Activated CD8-positive, alpha-beta memory T cell treated with anti-CD3 and anti-CD28 coated beads for 24 hours (primary cell): Measurements from ENCODE around the gene KLHL22.
"Not testable (repeated sequence)": the region's sequence is repeated elsewhere in the genome, so short reads cannot be mapped to it uniquely, and the experiment has no call there.

Experiments used
- DNase-seq: peaks from one replicate; pipeline ENCODE4 v3.0.0-alpha.2; 2020

KLHL22 gene

GRCh38 chr22:20466659-20467379, 28.8 kb downstream of the KLHL22 start:
- DNase-seq: no peak

GRCh38 chr22:20465759-20466077, 29.9 kb downstream of the KLHL22 start:
- DNase-seq: no peak

GRCh38 chr22:20464912-20465758, 30.5 kb downstream of the KLHL22 start:
- no peak for DNase-seq

- peak; percentile 78 for DNase-seq
Observed at GRCh38 chr22:20464096-20464614, 31.4 kb downstream of the KLHL22 start.

- DNase-seq: peak; percentile 69
Observed at GRCh38 chr22:20463324-20464095, 32.1 kb downstream of the KLHL22 start.

- DNase-seq: no peak
Observed at GRCh38 chr22:20459862-20460261, 35.7 kb downstream of the KLHL22 start.

- DNase-seq: no peak
Observed at GRCh38 chr22:20459152-20459542, 36.4 kb downstream of the KLHL22 start.

- DNase-seq: no peak
Observed at GRCh38 chr22:20458530-20459151, 37.0 kb downstream of the KLHL22 start.

GRCh38 chr22:20457506-20458240, 37.9 kb downstream of the KLHL22 start:
- no peak for DNase-seq

GRCh38 chr22:20456722-20457076, 38.9 kb downstream of the KLHL22 start:
- no peak for DNase-seq

- peak; percentile 87 for DNase-seq
Observed at GRCh38 chr22:20456064-20456721, 39.4 kb downstream of the KLHL22 start.

GRCh38 chr22:20455709-20456063, 39.9 kb downstream of the KLHL22 start:
- no peak for DNase-seq

- DNase-seq: no peak
Observed at GRCh38 chr22:20453222-20453621, 42.4 kb downstream of the KLHL22 start.

- no peak for DNase-seq
Observed at GRCh38 chr22:20451920-20452319, 43.7 kb downstream of the KLHL22 start.

- DNase-seq: not testable (repeated sequence)
Observed at GRCh38 chr22:20451129-20451778, 44.3 kb downstream of the KLHL22 start.

- no peak for DNase-seq
Observed at GRCh38 chr22:20450551-20450906, 45.1 kb downstream of the KLHL22 start.

GRCh38 chr22:20449819-20450550, 45.6 kb downstream of the KLHL22 start:
- DNase-seq: no peak

- no peak for DNase-seq
Observed at GRCh38 chr22:20448630-20449029, 47.0 kb downstream of the KLHL22 start.

- DNase-seq: no peak
Observed at GRCh38 chr22:20446383-20446970, 49.1 kb downstream of the KLHL22 start.

GRCh38 chr22:20444325-20444724, 51.3 kb downstream of the KLHL22 start:
- DNase-seq: no peak
